GM11168 (cell line): ENCODE results near the gene RASGEF1C.

Experiments used
- in situ Hi-C: fragments of 300-500 bp; cut with MboI; formaldehyde crosslinking; loops from one replicate; pipeline ENCODE4 v1.12.0; 2022; ENCODE audit warnings: low sequenced_read_pairs; ENCODE audit not compliant: unreplicated experiment

The RASGEF1C gene

DNA sequence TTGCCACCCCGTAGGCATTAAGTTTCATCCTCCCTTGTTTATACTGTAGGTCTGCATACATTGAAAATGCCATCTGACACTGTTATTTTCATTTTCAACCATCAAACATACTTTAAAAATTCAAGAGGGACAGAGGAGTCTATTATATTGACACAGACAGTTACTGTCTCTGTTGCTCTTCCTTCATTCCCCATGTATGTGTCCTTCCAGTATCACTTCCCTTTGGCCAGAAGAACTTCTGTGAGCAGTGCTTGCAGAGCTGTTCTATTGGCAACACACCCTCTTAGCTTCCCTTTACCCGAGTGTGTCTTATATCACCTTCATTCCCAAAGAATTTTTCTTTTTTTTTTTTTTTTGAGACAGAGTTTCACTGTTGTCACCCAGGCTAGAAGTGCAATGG, 42.8 kb downstream of the RASGEF1C start:
- in situ Hi-C loops: no loop called here

DNA sequence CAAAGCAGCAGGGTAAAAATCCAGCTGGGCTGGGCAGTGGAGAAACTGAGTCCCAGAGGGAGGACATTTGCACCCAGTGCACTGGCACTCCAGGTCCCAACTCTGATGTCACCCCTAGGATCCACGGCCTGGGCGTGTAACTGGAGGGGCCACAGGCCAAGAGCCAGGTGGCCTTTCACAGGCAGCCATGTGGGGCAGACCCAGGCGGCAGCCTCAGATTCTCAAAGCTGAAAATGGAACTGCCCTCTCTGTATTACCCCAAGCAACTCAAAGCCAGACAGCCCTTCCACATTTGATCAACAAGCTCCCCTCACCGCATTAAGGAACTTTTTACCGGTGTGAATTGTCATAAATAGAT, 46.7 kb downstream of the RASGEF1C start:
- in situ Hi-C loops: no loop called here

DNA sequence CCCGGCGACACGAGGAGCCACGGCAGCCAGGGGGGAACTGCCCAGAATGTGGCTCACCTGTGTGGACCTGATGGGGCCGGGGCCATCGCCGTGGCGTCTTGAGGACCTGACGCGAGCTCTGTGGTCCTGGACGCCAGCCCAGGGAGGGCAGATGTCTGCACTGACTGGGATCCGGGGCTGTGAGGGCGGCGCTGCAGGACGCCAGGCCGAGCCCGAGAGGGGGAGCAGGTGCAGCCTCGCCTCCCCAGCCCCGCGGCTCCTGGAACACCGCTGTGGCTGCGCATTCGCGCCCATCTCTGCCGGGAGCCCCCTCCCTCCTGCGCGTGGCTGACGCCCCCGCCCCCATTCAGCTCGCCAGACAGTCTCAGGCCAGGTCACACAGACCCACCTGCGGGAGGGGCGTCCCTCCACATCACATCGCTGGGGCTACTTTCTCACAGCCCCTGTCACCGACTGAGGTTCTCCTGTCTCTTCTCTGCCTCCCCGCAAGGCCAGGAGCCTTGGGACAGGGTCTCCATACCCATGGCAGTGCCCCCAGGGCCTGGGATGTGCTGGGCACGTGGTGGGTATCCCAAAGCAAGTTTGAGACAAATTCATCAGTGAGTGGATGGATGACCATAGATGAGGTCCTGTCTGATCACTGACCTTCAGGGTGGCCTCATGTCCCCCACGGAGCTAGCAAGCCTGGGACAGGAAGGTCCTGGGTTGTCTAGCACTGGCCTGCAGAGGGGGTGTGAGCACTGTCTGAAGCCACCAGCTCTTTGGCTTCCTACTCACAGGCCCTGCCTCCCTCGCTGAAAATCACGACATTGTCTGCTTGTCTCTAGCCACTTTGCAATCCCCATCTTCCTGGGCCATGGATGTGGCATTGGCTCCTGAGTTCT, 47.3 kb downstream of the RASGEF1C start:
- in situ Hi-C loops: no loop called here

DNA sequence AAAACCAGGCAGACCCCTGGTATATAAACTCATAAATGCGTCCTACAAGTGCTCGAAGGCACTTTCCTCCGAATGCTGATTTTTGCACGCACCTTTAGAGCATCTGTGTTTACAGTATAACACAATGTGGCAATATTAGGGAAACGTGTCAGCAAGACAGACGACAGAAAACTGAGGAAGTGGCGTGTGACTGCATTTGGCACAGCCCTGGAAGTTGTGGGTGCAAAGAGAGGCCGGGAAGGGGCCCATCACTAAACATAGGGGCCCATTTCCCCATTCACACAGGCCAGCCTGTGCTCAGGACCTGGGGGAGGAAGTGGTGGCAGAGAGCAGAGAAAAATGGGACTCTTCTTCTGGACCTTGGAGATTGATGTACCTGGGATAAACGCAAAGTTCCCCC, 48.2 kb downstream of the RASGEF1C start:
- in situ Hi-C loops: no loop called here

DNA sequence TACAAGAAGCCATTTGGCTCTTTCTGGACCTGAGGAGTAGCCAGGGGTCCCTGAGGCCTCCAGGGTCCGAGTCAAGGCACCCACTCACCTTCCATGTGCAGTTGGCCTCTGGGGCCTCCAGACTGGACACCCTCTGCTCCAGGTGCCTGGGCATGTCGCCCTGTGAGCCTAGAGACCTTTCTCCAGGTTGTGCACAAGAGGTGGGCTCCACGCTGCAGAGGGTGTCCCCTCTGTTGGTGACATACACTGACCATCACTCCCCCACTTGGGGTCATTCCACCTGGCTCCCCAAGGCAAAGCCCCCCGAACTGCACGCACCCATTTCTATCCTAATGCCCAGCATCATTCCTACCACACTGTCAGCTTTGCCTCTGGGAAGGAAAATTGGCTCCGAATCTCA, 48.8 kb downstream of the RASGEF1C start:
- in situ Hi-C loops: no loop called here

DNA sequence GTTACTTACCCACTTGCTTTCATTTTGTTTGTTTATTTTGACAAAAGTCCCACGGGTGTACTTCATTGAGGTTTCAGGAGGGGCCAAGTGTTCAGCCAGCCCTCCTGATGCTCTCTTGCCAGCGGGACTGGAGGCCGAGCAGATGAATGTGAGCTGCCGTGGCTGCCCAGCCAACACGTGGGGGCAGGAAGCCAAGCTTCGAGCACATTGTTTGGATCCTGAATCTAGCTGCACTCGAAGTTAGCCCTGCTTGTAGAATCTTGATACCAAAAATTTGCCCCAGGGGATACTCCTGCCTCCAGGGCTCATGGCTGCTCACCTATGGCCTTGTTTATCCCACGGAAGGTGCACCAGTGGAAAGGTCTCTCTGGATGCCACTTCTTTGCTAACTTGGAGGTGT, 49.3 kb downstream of the RASGEF1C start:
- in situ Hi-C loops: no loop called here

DNA sequence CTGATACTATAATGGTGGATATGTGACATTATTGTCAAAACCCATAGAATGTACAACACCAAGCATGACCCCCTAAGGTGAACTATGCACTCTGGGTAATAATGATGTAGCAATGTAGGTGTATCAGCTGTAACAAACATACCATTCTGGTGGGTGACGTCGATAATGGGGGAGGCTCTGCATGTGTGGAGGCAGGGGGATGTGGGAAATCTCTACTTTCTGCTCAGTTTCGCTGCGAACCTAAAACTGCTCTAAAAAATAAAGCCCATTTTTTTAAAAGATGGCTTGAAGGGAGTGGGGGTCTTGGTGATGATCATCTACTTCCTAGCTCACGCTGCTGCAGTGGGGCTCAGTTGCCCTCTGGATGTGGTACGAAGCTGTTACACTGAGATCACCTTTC, 51.1 kb downstream of the RASGEF1C start:
- in situ Hi-C loops: no loop called here

DNA sequence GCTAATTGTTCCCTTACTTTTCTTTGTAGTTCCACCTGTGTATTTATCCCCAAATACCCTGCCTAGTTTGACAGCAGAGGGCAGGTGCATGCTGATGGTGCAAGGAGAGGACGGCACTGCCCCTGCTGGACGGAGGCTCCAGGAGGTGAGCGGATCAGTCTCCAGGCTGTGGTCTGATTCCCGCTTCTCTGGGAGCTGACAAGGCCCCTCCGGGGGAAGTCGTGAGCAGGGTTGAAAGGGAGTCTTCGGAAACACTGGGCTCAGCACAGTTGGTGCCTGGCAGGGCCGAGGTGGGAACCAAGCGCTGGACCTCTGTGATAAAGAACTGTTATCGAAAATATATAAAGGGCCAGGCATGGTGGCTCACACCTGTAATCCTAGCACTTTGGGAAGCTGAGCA, 52.9 kb downstream of the RASGEF1C start:
- in situ Hi-C loops: no loop called here

DNA sequence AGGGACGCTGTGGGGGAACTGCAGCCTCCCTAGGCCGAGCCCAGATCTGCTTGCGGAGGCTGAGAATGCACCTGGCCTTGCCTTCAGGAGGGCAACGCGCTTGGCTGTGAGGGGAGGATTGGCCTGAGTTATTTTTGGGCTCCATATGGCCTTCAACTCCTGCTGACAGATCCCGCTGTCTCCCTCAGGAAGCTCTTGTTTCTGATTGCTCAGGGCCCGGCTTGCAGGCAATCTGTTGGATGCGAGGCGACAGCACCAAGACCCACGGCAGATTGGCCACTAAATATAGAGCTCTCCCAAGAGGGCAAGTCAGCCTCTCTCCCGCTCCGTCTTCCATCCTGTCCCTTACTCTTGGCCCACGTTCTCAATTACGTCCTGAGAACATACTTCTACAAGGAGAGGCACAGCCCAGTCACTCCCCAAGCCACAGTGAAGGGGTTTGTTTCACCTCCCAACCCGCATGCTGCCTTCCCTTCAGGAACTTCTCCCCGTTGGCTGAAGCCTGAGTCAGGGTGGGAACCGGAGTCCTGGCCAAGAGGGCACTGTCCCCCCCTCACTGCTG, 53.6 kb downstream of the RASGEF1C start:
- in situ Hi-C loops: no loop called here

DNA sequence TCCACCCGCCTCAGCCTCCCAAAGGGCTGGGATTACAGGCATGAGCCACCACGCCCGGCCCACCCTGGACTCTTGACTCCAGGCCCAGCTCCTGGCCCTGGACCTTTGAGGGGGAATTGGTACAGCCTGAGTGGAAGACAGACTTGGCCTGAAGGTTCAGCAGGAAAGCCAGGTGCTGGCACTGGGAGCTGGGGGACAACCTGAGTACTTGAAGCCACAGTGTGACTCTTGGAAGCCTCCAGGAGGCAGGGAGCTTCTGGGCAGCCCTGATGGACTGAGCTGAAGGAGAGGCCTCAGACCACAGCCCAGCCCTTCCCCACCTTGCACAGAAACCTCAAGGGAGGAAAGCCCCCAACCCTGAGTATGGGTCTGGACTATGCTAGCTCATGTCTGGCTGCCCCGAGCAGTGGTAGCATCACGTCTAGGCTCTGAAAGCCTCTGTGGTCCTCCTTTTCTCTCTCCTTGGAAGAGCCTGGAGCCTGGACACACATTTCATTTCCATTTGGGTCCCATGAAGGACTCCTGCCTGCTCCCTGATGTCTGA, 54.1 kb downstream of the RASGEF1C start:
- in situ Hi-C loops: no loop called here

DNA sequence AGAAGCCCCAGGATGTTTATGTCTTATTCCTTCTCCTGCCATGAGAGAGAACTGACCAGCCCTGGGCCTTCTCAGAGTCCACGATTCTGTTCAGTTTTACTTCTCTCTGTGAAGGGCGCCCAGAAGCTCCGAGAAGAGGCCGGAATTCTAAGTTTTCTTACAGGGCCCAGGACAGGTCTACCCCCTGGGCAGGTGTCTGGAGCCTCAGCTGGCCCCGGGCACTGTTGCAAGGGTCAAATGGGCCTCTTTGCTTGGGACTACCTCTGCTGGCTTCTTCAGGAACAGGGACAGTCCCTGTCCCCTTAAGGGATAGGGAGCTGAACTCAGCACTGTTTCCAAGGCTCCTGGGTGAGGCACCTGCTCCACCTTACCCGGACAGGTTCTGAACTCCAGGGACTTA, 55.0 kb downstream of the RASGEF1C start:
- in situ Hi-C loops: no loop called here

DNA sequence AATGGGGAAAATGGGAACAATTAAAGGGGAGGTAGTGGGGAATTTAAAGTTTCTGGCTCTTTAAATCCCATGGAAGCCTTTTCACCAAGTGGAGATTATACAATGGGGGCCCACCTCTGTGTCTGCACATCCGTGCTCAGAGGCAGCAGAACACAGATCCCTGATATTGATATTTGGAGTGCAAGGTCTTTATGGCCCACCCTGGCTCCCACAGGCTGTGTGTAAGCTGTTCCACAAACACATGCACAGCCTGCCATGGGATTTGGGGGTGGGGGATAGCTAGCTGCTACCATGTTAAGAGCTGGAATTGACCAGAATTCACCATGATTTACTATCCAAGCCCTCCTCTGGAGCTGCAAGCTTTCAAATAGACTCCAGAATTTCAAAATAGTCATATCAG, 55.9 kb downstream of the RASGEF1C start:
- in situ Hi-C loops: no loop called here

DNA sequence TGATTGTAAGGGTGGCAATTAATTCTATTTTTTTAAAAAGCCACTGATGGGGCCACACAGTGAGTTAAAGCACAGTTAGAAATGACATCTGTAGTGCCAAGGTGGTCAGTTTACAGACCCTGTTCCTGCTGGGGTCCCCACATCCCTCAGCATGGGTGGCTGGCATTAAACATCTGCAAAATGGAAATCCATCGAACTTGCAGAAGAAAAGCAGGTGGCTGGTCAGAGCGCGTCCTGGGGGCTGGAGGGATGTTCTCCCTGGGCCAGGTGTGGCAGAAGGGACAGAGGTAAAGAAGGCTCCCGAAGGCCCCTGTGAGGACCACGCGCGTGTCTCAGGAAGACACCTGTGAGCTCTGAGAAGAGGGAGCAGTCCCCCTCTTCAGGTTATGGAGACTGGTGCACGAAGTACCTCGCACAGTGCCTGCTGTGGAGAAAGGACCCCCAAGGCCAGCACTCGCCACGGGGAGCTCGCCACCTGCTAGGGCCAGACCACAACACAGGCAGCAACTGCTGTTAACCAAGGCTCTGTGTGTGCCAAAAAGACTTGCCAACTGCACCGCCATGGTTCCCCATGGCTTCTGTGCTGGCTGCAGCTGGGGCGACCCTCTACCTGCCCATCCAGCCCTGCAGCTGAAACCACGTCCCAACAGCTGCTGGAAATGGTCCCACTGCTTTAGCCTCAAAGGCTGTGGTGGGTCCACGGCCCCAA, 65.2 kb downstream of the RASGEF1C start:
- in situ Hi-C loops: no loop called here

DNA sequence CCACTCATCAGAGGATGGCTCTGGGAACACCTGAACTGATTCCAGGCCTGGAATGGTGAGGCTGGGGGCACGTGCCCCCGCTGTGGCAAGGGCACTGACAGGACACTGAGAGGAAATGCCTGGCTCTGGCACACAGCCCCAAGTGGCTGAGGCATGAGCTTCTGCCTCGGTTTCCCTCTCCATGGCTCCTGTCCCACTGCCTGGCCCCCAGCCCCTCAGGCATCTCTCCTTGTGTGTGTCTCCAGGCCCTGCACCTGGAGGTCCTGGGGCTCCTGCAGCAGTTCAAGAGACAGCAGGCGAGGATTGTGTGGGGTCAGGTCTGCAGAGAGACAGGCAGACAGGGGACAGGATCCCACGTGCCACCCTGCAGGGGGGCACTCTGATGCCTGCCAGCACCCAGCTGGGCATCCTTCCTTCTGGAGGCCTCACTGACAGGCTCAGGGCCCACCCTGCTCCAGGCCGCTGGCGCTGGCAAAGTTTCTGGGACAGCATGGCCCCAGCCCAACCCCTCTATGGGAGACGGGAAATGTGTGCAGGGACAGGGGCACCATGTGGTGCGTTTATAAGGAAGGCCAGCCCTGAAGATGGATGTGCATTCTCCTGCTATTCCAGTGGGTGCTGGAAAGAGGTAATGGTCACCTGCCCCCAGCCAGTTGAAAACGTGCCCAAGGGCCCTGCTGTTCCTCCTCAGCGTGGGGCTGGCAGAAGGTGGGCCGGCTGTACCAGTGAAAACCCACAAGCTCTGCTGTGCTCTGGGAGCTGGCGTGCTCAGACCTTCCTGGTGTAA, 66.0 kb downstream of the RASGEF1C start:
- in situ Hi-C loops: no loop called here

DNA sequence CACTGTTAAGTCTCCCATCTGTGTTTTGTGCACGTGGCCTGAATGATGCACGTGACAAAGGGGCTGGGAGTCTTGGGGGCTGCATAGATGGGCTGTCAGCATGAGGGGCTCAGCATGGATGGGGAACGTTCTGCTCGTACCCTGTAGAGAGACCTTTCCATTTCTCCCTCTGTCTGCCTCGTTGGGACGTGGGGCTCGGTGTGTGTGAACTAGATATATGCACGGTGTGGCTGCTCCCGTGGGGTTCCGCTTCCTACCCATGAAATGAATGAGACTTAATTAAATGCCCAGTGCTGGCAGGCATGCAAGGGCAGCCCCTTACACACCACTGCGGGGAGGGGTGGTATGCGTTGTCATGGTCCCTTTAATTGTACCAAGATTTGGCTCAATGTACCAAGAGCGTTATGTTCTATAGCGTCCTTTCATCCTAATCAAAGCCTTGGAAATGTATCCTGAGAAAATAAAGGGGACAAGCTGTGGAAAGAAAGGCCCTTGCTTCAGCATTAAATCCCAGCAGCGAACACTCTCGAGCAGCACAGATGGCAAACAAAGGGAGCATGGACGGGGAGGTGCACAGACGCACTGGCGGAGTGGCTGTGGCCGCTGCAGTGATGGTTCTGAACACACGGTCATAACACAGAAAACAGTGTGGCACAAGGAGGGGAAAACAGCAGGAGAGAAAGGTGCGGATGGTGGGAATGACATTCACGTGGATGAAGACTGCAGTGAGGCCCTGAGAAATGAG, 66.8 kb downstream of the RASGEF1C start:
- in situ Hi-C loops: no loop called here

DNA sequence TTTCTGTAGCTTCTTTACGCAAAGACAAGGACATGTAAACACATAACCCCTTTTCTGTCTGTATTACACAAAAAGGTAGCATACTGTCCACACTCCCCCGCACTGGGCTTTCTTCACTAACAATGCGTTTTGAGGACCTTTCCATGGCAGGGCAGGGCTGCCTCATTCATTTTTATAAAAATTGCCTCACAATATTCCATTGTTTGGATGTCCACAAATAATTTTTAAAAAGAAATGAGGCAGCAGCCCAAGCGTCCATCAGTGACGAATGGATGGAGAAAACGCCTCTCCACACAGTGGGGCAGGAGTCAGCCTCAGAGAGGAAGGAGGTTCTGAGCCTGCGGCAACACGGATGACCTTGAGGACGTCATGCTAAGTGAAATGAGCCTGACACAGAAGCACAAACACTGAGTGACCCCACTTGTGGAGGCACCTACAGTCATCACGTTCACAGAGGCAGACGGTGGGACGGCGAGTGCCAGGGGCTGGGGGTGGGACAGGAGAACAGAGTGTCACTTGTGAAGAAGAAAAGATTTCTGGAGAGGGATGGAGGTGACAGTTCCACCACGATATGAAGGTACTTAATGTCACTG, 67.8 kb downstream of the RASGEF1C start:
- in situ Hi-C loops: no loop called here

DNA sequence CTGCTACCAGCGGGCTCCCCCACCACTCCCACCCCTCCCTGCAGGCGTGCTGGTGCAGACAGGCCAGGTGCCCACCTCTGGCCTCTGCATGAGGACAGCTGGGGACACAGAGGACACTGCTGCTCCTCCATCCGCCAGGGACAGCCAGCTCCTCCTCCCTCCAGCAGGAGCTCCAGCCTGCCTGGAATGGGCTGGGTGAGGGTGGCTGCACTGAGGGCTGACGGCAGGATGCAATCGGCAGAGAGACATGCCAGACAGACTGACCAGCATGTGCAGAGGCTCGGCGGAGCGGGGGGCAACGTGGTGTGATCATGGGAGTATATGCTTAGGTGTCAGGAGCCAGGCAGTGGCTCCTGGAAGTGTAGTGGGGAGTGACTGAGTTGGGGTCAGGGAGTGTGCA, 68.4 kb downstream of the RASGEF1C start:
- in situ Hi-C loops: no loop called here

DNA sequence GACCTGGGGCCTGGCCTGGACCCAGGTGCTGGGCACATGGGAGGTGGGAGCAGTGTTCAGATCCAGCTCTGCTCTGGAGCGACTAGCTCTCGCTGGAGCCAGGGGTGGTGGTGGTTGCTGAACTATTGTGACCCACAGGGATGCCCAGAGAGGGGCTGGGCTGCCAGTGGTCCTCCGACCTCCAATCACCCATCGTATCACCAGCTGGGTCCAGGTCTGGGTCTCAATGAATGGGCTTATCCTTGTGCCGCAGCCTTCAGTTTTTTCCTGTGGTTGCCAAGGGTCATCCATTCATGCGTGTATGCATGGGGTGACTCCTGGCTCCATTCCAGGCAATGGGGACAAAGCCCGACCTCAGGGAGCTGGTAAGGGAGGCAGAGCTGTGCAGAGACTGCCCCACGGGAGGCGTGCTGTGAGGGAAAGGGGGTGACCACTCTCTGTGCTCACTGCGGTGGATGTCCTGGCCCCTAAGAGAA, 68.9 kb downstream of the RASGEF1C start:
- in situ Hi-C loops: no loop called here

DNA sequence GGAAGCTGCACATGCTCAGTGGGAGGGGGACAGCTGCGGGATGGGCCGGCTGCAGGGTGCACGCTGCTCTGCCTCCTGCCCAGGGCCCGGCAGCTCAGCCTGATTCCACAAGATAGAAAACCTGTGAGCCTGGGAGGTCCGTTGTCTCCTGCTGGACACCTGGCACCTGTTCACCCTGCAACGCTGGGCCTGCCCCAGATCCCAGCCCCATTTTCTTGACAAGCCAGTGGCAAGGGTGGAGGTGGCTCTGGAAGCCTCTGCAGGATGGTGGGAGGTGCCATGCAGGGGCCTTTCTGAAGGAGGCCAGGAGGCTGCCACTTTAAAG, 69.3 kb downstream of the RASGEF1C start:
- in situ Hi-C loops: no loop called here
